Lung (tissue), 12 donors: ENCODE measurements around the gene SPEF2. TPM values are rescaled to one million over a fixed set of nuclear protein-coding genes. Genes with fewer than 3 reads are reported as not detected.

ENCODE experiments used
- ATAC-seq: fragments of 200-7000 bp; cut with Tn5 transposase; one replicate; pipeline ENCODE4 v1.9.1; 2020; ENCODE audit warnings: moderate number of reproducible peaks; ENCODE audit not compliant: insufficient read depth, low FRiP score
- DNase-seq, 3 donors: peaks; one replicate each; pipeline ENCODE4 v3.0.0-alpha.2; 2013 to 2017
- H3K27ac ChIP-seq, 2 donors: one replicate each; pipeline ENCODE4 v1.5.1; 2013; ENCODE audit warnings: mild to moderate bottlenecking in 2 of 2, moderate library complexity in 2 of 2, control low read depth in 1 of 2, inconsistent platforms in 1 of 2, low read depth in 1 of 2, low read length in 1 of 2
- H3K27me3 ChIP-seq, 3 donors: one replicate each; pipeline ENCODE4 v1.5.1; 2013; ENCODE audit warnings: low read length in 2 of 3; ENCODE audit not compliant: control insufficient read depth in 3 of 3, insufficient read depth in 3 of 3
- H3K36me3 ChIP-seq, 4 donors: one replicate each; pipeline ENCODE4 v1.5.1; 2013; ENCODE audit warnings: low read length in 4 of 4, mild to moderate bottlenecking in 1 of 4, moderate library complexity in 1 of 4; ENCODE audit not compliant: control insufficient read depth in 4 of 4, insufficient read depth in 4 of 4
- H3K4me1 ChIP-seq, 5 donors: one replicate each; pipeline ENCODE4 v1.5.1; 2013; ENCODE audit warnings: low read length in 5 of 5, mild to moderate bottlenecking in 2 of 5, moderate library complexity in 1 of 5; ENCODE audit not compliant: control insufficient read depth in 5 of 5, insufficient read depth in 5 of 5
- H3K4me3 ChIP-seq: one replicate; pipeline ENCODE4 v1.5.1; 2013; ENCODE audit warnings: mild to moderate bottlenecking, control low read depth, moderate library complexity
- H3K9ac ChIP-seq, 2 donors: one replicate each; pipeline ENCODE4 v1.5.1; 2013; ENCODE audit warnings: low read length in 2 of 2, control low read depth in 1 of 2; ENCODE audit not compliant: insufficient read depth in 1 of 2
- H3K9me3 ChIP-seq, 4 donors: one replicate each; pipeline ENCODE4 v1.5.1; 2013; ENCODE audit warnings: low read length in 3 of 4, mild to moderate bottlenecking in 1 of 4, moderate library complexity in 1 of 4; ENCODE audit not compliant: control insufficient read depth in 4 of 4, insufficient read depth in 3 of 4
- WGBS, 2 donors: extraction: QIAGEN DNeasy Blood & Tissue Kit; methylation state at CpG; one replicate each; pipeline ENCODE4 v1.1.7; 2013; 5-methylcytosine and 5-hydroxymethylcytosine counted together
- polyA plus RNA-seq, 2 donors: library from polyadenylated mRNA; stranded (reverse); fragments of 200-250 nt; gene quantifications; one replicate each; pipeline ENCODE4 v1.2.1, GENCODE V29; 2013
- total RNA-seq, 2 donors: library from RNA; depleted of rRNA in 1 of 2; stranded (reverse); fragments of >200 nt in 1 of 2; gene quantifications; one replicate each; pipeline ENCODE4 v1.2.1, GENCODE V29; 2014 to 2021
- TF ChIP-seq, protein P1 (sequence below): IDR thresholded peaks from 2 replicates; pipeline ENCODE4 v1.5.1; 2012; ENCODE audit warnings: mild to moderate bottlenecking; ENCODE audit errors: control extremely low read depth, extremely low read depth
- donor health status: control.
- donor health status: control.
- donor health status: Bipolar disorder and iron deficiency.
- donor health status: healthy.
- donor health status: DM: yes; HTN: yes; CAD: no.

The SPEF2 gene
- total and polyA plus RNA-seq, 4 donors, result 2.7 to 73.9 (median 11.3) TPM

DNA sequence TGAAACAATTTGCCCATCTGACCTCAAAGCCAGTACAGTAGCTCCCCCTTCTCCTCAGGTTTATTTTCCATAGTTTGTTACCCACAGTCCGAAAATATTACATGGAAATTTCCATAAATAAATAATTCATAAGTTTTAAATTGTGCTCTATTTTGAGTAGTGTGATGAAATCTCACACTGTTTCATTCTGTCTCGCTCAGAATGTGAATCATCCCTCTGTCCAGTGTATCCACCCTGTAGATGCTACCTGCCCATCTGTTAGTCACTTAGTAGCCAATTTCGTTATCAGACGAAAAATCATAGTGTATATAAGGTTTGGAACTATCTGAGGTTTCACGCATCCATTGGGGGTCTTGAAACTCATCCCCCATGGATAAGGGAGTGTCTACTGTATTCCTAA, 138.3 kb downstream of the SPEF2 start:
- 93% methylated on average over 5 of the region's 5 CpGs for WGBS, 2 donors
- Histone ChIP-seq H3K4me1 (no peaks in the 10 kb centered on the region), H3K4me3 (no peak overlapping the region), H3K27me3 (no peaks in the 10 kb centered on the region), H3K36me3 (no peaks in the 10 kb centered on the region), H3K9me3 (no peaks in the 10 kb centered on the region), H3K27ac (no peak overlapping the region), H3K9ac (no peak overlapping the region)
- ATAC-seq (no peak), DNase-seq (no peak)
- TF ChIP-seq, protein P1, sequence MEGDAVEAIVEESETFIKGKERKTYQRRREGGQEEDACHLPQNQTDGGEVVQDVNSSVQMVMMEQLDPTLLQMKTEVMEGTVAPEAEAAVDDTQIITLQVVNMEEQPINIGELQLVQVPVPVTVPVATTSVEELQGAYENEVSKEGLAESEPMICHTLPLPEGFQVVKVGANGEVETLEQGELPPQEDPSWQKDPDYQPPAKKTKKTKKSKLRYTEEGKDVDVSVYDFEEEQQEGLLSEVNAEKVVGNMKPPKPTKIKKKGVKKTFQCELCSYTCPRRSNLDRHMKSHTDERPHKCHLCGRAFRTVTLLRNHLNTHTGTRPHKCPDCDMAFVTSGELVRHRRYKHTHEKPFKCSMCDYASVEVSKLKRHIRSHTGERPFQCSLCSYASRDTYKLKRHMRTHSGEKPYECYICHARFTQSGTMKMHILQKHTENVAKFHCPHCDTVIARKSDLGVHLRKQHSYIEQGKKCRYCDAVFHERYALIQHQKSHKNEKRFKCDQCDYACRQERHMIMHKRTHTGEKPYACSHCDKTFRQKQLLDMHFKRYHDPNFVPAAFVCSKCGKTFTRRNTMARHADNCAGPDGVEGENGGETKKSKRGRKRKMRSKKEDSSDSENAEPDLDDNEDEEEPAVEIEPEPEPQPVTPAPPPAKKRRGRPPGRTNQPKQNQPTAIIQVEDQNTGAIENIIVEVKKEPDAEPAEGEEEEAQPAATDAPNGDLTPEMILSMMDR, result no peak

DNA sequence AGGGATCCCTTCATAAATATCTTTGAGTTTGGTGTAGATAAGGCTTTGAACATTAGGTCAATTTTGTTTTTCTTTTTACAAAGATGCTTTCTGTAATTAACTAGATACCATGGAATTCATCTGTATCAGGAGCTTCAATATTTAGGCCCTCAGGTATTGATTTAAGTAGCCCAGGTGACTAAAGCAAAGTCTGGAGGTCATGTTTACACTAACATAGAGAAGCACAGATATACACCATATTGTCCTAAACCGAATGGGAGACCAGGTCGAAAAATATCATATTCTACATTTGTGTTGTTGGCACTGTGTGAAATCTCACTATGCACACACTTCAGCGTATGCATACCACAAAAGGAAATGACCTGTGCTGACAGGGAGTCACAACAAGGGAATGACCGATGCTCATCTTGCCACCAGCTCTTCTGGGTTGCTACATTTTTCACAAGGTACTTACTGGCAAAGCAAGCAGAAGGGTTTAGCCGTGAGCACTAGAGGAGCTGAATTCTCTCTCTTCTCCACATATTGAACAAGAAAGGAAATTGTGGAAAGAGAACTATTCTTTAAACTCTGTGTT, 140.6 kb downstream of the SPEF2 start:
- Histone ChIP-seq H3K4me1 (no peaks in the 10 kb centered on the region), H3K36me3 (no peaks in the 10 kb centered on the region), H3K27me3 (no peaks in the 10 kb centered on the region), H3K9me3 (no peaks in the 10 kb centered on the region), H3K4me3 (no peak overlapping the region), H3K9ac (no peak overlapping the region), H3K27ac (no peak overlapping the region)
- 68 to 79% methylated on average over 5 of the region's 5 CpGs for WGBS, 2 donors
- ATAC-seq, result no peak
- no peak for DNase-seq
- TF ChIP-seq, protein P1, result no peak

DNA sequence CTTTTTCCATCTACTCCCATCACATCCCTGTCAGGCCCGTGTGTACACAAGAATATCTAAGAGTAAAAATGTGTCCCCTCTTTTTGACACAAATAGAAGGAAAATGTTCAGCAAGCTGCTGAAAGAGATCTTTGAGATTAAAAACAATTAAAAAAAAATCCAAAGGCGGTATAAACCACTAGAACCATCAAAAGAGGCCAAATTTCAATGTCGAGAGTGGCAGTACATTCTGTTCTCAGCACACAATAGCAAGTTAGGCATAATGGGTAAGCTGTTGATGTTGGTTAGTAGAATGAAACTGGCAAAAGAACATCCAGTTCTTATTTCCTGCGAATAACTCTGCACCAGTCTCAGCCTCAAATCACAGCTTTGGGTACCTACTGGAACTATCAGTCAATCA, 143.9 kb downstream of the SPEF2 start:
- Histone ChIP-seq H3K4me3 (no peak overlapping the region), H3K9me3 (no peaks in the 10 kb centered on the region), H3K27me3 (no peaks in the 10 kb centered on the region), H3K27ac (no peak overlapping the region), H3K9ac (no peak overlapping the region), H3K4me1 (peaks cover 0 to 3% (median 0%) of the 10 kb centered on the region in 5 donors), H3K36me3 (no peaks in the 10 kb centered on the region)
- TF ChIP-seq, protein P1, result no peak
- DNase-seq (no peak), ATAC-seq (no peak)
- WGBS, 2 donors, result 91 to 95% methylated on average over 4 of the region's 4 CpGs

GRCh38 chr5:35762368-35762767, 144.7 kb downstream of the SPEF2 start:
- Histone ChIP-seq H3K4me1 (peaks cover 0 to 3% (median 0%) of the 10 kb centered on the region in 5 donors), H3K9me3 (no peaks in the 10 kb centered on the region), H3K36me3 (no peaks in the 10 kb centered on the region), H3K9ac (no peak overlapping the region), H3K27ac (no peak overlapping the region), H3K27me3 (no peaks in the 10 kb centered on the region), H3K4me3 (no peak overlapping the region)
- 97 to 98% methylated on average over 3 of the region's 3 CpGs for WGBS, 2 donors
- ATAC-seq (no peak), DNase-seq (no peak)
- TF ChIP-seq, protein P1, result no peak
